ENCODE measurements around the gene LCP1. TPM values are rescaled to one million over a fixed set of nuclear protein-coding genes. Genes with fewer than 3 reads are reported as not detected.

Gene LCP1
- total RNA-seq, 2 donors from 2014 or later, result 727 to 916 TPM

DNA sequence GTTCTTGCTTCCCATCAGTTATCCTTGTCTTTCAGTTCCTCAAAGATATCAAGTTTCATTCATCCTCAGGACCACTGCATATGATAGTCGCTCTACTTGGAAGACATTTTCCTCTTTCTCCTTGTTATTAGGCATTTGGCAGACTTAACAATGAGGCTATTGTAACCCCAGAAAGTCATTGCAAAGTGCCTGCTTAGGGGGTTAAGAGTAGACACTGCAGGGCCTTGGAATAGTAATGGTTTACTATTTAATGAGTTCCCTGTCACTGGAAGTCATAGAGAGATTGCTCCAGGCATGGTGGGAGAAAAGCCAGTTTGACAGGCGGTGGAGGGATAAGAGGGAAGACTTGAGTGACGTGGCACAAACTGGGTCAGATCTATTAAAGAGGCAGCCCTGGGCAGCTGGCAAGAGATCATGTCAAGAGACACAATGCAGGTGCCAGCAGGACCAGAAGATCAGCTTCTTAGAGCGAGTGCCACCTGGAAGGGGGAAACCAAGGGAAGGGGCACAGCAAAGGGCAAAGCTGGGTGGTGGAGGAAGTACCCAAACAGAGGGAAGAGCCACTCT lies 60.3 kb downstream of the LCP1 start:
- no peaks in the 10 kb centered on the region for H3K27me3 Mint-ChIP-seq
- H3K27ac Mint-ChIP-seq, result no peak overlapping the region
- no peaks in the 10 kb centered on the region for H3K9me3 Mint-ChIP-seq
- H3K4me1 Mint-ChIP-seq, result peaks cover 24% of the 10 kb centered on the region
- no peak for ATAC-seq (replicated peaks)
- H3K4me3 Mint-ChIP-seq, result no peak overlapping the region
- peaks cover 27% of the 10 kb centered on the region for H3K36me3 Mint-ChIP-seq (ENCODE audit: low read depth)

- Mint-ChIP-seq H3K4me1 (peaks cover 18% of the 10 kb centered on the region), H3K36me3 (ENCODE audit: low read depth) (peaks cover 20% of the 10 kb centered on the region), H3K4me3 (no peak overlapping the region), H3K9me3 (no peaks in the 10 kb centered on the region), H3K27me3 (no peaks in the 10 kb centered on the region), H3K27ac (no peak overlapping the region)
- ATAC-seq (replicated peaks), result no peak
These were observed 60.9 kb downstream of the LCP1 start for GRCh38 chr13:46121033-46121432.

GRCh38 chr13:46119883-46120614 lies 61.9 kb downstream of the LCP1 start:
- no peaks in the 10 kb centered on the region for H3K27me3 Mint-ChIP-seq
- H3K36me3 Mint-ChIP-seq (ENCODE audit: low read depth), result peaks cover 11% of the 10 kb centered on the region
- no peaks in the 10 kb centered on the region for H3K9me3 Mint-ChIP-seq
- H3K4me3 Mint-ChIP-seq, result no peak overlapping the region
- no peak overlapping the region for H3K27ac Mint-ChIP-seq
- ATAC-seq (replicated peaks), result no peak
- peaks cover 8% of the 10 kb centered on the region for H3K4me1 Mint-ChIP-seq

- no peaks in the 10 kb centered on the region for H3K36me3 Mint-ChIP-seq (ENCODE audit: low read depth)
- H3K4me1 Mint-ChIP-seq, result no peaks in the 10 kb centered on the region
- H3K27me3 Mint-ChIP-seq, result no peaks in the 10 kb centered on the region
- no peak overlapping the region for H3K27ac Mint-ChIP-seq
- ATAC-seq (replicated peaks), result no peak
- no peaks in the 10 kb centered on the region for H3K9me3 Mint-ChIP-seq
- H3K4me3 Mint-ChIP-seq, result no peak overlapping the region
These were observed 65.1 kb downstream of the LCP1 start for GRCh38 chr13:46116653-46117502.

DNA sequence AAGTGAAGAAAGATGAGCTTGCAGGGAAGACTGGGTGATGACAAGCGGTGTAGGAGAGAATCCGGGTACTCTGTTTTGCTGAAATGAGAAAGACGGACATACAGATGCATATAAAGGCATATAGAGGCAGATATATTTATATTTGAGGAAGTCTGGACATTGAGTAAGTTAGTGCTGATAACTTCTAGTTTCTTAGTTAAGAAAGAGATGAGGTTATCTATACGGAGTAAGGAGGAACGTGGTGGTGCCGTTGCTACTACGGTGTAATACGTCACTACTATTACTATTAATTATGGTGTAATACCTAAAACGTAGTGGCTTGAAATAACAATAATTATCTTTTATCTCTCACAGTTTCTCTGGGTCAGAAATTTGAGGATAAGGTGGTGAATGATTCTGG lies 67.4 kb downstream of the LCP1 start:
- Mint-ChIP-seq H3K9me3 (no peaks in the 10 kb centered on the region), H3K4me3 (no peak overlapping the region), H3K27ac (no peak overlapping the region), H3K36me3 (ENCODE audit: low read depth) (no peaks in the 10 kb centered on the region), H3K27me3 (peaks cover 7% of the 10 kb centered on the region), H3K4me1 (no peaks in the 10 kb centered on the region)
- no peak for ATAC-seq (replicated peaks)

GRCh38 chr13:46113596-46113995 lies 68.4 kb downstream of the LCP1 start:
- no peak overlapping the region for H3K27ac Mint-ChIP-seq
- peaks cover 7% of the 10 kb centered on the region for H3K27me3 Mint-ChIP-seq
- no peaks in the 10 kb centered on the region for H3K4me1 Mint-ChIP-seq
- no peaks in the 10 kb centered on the region for H3K9me3 Mint-ChIP-seq
- no peak overlapping the region for H3K4me3 Mint-ChIP-seq
- no peak for ATAC-seq (replicated peaks)
- no peaks in the 10 kb centered on the region for H3K36me3 Mint-ChIP-seq (ENCODE audit: low read depth)

- no peak overlapping the region for H3K4me3 Mint-ChIP-seq
- H3K27ac Mint-ChIP-seq, result no peak overlapping the region
- peaks cover 7% of the 10 kb centered on the region for H3K4me1 Mint-ChIP-seq
These were observed 70.8 kb downstream of the LCP1 start for GRCh38 chr13:46111151-46111550.

DNA sequence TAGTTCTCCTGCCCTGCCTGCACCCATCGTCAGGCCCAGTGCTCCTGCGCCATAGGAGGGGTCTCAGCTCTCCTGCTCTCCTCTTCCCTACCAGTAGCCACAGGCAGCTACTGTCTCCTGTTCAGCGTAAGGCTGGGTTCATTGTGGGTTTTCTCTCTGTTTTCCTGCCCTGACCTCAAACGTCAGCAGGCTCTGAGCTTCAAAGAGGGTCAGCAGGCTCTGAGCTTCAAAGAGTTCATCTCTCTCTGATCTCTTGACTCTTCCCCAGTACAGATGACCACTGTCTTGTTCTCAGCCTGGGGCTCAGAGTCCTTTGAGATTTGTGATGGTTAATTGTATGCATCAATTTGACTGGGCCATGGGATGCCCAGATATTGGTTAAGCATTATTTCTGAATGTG lies 72.5 kb downstream of the LCP1 start:
- Mint-ChIP-seq H3K9me3 (no peaks in the 10 kb centered on the region), H3K36me3 (ENCODE audit: low read depth) (no peaks in the 10 kb centered on the region), H3K4me3 (no peak overlapping the region), H3K27ac (no peak overlapping the region), H3K27me3 (peaks cover 14% of the 10 kb centered on the region), H3K4me1 (peaks cover 7% of the 10 kb centered on the region)
- no peak for ATAC-seq (replicated peaks)

More at GRCh38 chr13:46111151-46111550, 70.8 kb downstream of the LCP1 start:
- Mint-ChIP-seq H3K27me3 (peaks cover 14% of the 10 kb centered on the region), H3K9me3 (no peaks in the 10 kb centered on the region), H3K36me3 (ENCODE audit: low read depth) (no peaks in the 10 kb centered on the region)
- no peak for ATAC-seq (replicated peaks)

- peaks cover 14% of the 10 kb centered on the region for H3K27me3 Mint-ChIP-seq
- peak overlapping the region; percentile 2 for H3K4me3 Mint-ChIP-seq
- peaks cover 7% of the 10 kb centered on the region for H3K4me1 Mint-ChIP-seq
- H3K36me3 Mint-ChIP-seq (ENCODE audit: low read depth), result no peaks in the 10 kb centered on the region
- H3K9me3 Mint-ChIP-seq, result no peaks in the 10 kb centered on the region
- no peak overlapping the region for H3K27ac Mint-ChIP-seq
- no peak for ATAC-seq (replicated peaks)
These were observed 75.1 kb downstream of the LCP1 start for GRCh38 chr13:46106839-46107371.

DNA sequence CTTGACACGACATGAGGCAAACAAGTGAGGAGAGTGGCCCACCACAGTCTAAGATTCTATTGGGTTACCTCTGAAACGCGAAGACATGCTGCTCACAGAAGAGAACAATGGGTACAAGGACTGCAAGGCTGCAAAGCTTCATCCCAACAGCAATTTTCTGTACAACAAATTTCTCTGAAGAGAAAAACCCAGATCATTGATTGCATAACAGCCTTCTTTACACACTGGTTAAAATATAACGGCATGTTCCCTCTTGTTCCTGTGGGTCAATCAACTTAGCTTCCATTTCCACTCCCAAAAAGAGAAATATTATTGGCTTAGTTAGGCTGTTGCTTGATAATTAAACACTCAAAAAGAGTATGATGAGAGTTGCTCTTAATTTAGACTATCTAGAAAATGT lies 77.1 kb downstream of the LCP1 start, which contains the start of gene CPB2:
Gene CPB2 (minus strand): TSS at position 166 of the 400 bp plus-strand sequence. CDS start 24 bp downstream, at position 142.
- Mint-ChIP-seq H3K4me1 (peaks cover 7% of the 10 kb centered on the region), H3K27me3 (peaks cover 7% of the 10 kb centered on the region), H3K27ac (no peak within 1 kb of the TSS), H3K4me3 (no peak within 1 kb of the TSS), H3K36me3 (ENCODE audit: low read depth) (no peaks in the 10 kb centered on the region), H3K9me3 (no peaks in the 10 kb centered on the region)
- no peak for ATAC-seq (replicated peaks)

- ATAC-seq (replicated peaks), result no peak
- Mint-ChIP-seq H3K27me3 (peaks cover 7% of the 10 kb centered on the region), H3K4me3 (no peak overlapping the region), H3K9me3 (no peaks in the 10 kb centered on the region), H3K27ac (no peak overlapping the region), H3K36me3 (ENCODE audit: low read depth) (no peaks in the 10 kb centered on the region), H3K4me1 (peaks cover 7% of the 10 kb centered on the region)
These were observed 78.9 kb downstream of the LCP1 start for GRCh38 chr13:46103037-46103436.

GRCh38 chr13:46102255-46102605 lies 79.7 kb downstream of the LCP1 start:
- Mint-ChIP-seq H3K9me3 (no peaks in the 10 kb centered on the region), H3K27ac (no peak overlapping the region), H3K4me3 (no peak overlapping the region), H3K4me1 (peaks cover 4% of the 10 kb centered on the region), H3K36me3 (ENCODE audit: low read depth) (no peaks in the 10 kb centered on the region), H3K27me3 (peaks cover 3% of the 10 kb centered on the region)
- ATAC-seq (replicated peaks), result no peak

DNA sequence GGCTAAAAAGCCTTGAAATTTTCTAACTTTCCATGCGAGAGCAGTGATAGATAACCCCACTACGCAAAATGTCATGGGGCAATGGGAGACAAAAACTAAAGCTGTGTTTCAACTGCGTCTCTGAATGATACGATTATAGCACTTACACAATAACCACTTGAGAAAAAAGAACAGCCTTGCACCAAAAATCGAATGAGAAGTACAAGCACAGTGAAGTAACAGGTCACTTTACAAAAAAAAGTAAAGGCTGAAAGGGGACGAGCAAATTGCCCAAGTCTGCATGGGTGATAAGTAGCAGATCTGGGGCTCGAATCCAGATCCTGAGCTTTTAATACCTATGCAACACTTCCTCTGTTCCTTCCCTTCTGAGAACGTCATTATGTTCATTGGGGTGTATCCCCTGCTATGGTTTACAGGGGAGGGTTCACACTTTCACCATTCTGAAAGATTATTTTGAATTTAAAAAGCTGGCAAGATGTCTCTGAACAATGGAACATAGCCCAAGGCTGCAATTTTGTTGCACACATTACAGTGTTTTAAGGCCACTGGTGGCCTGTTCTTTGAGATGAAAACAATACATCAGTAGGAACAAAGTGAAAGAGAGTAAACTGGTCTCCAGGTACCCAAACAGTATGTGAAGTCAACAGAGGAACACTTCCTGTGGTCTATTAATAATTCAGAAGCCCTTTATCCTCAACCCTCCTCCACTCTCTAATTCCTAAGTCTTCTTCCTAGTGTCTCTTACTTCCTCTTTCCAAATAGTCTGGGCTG lies 80.3 kb downstream of the LCP1 start:
- H3K4me3 Mint-ChIP-seq, result no peak overlapping the region
- H3K9me3 Mint-ChIP-seq, result no peaks in the 10 kb centered on the region
- H3K4me1 Mint-ChIP-seq, result no peaks in the 10 kb centered on the region
- ATAC-seq (replicated peaks), result no peak
- H3K36me3 Mint-ChIP-seq (ENCODE audit: low read depth), result no peaks in the 10 kb centered on the region
- H3K27me3 Mint-ChIP-seq, result peaks cover 2% of the 10 kb centered on the region
- no peak overlapping the region for H3K27ac Mint-ChIP-seq

DNA sequence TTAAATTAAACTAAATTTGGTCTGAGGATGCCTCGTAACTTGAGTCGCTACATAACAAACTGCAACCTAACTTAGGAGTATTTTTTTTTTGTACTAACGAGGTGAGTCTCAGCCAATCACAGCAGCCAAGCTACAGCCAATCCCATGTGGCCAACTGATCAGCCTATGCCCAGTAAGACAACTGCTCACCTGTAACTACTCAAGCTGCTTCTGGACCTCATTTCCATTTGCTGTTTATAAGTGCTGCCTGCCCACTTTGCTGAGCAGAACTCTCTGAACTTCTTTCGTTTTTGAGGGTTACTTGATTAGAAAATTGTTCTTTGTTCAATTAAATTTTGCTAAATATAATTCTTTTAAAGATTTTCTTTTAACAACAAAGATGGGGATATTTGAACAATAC lies 81.0 kb downstream of the LCP1 start:
- Mint-ChIP-seq H3K27ac (no peak overlapping the region), H3K4me1 (no peaks in the 10 kb centered on the region), H3K36me3 (ENCODE audit: low read depth) (no peaks in the 10 kb centered on the region), H3K27me3 (peaks cover 6% of the 10 kb centered on the region), H3K4me3 (no peak overlapping the region), H3K9me3 (no peaks in the 10 kb centered on the region)
- ATAC-seq (replicated peaks), result no peak
